GM12891 (cell line): ENCODE results near the gene SEMA3G.

Experiments
- POLR2A ChIP-seq: IDR thresholded peaks from 2 replicates; pipeline ENCODE4 v1.6.1; 2011; ENCODE audit warnings: low read depth, low read length, control low read depth
- POLR2AphosphoS5 ChIP-seq: IDR thresholded peaks from 2 replicates; pipeline ENCODE4 v1.6.1; 2011; ENCODE audit warnings: low read depth, low read length, control low read depth
- TAF1 ChIP-seq: IDR thresholded peaks from 2 replicates; pipeline ENCODE4 v1.6.1; 2011; ENCODE audit warnings: low read depth, low read length, control low read depth

DNA sequence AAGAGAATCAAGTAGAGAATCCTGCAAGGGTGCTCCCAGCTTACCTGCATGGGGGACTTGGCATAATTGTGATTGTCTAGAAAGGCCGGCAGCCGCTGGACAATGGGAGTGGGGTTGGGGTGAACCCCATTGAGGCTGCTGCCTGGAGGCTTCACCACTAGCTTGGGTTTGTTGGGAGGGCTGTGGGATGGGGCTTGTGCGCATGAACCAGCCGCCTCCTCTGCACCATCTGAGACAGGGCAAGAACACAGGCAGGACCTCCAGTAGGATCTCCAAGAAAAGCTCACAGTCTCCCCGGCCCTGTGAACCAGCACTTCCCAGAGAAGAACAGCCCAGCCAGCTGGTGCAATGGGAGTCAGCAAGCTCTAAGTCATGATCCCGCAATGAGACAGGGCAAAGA, 39.8 kb downstream of the SEMA3G start:
- TF ChIP-seq POLR2A (no peak), POLR2AphosphoS5 (no peak), TAF1 (no peak)
